GM19438 (cell line): Measurements from ENCODE around the gene PDE9A.

Source experiments
- ATAC-seq: cut with Tn5 transposase; IDR thresholded peaks from one replicate; pipeline ENCODE4 v1.9.1; 2021; ENCODE audit warnings: low read depth; ENCODE audit not compliant: unreplicated experiment

The PDE9A gene

DNA sequence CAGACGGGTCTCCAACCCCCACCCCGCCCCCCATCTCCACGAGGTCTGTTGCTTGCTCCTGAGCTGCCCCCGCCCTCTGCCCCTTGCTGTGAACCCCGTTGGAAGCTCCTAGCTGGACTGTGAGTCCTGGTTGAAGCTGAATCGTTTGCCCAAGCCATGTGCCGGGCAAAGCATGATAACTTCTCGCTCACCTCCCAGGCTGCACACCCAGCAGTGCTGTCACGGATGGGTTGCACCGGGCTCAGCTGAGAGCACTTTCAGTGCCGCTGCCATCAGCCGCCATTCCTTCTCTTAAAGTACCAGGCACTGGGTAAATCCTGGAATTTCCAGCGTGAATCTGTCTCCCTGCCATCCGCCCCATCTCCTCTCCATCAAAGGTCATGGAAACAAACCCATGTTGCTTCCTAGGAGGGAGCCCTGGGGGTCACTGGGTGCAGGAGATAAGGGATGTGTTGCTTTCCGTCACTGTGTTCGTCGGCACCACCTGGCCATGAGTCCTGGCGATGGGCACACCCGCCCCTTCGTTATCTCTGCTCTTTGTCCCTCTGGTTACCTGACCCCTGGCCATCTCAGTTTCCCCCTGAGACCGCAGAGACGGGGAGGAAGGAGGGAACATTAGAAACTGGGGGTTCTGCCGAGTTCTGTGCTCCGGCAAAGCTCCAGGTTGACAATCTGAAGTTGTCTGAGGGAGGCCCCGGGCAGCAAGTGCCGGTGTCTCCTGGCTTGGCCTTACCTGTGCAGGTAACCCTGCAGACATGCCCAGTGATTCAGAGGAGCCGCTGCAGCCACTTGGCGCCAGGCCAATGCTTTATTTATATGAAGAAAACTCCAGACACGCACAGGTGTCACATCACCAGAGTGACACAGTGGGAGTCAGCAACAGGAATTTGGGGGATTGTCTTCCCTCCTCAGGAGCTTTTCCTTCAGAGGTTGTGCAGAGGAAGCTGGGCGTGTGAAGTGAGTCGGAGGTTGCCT, 2.7 kb downstream of the PDE9A start:
- ATAC-seq: no peak

DNA sequence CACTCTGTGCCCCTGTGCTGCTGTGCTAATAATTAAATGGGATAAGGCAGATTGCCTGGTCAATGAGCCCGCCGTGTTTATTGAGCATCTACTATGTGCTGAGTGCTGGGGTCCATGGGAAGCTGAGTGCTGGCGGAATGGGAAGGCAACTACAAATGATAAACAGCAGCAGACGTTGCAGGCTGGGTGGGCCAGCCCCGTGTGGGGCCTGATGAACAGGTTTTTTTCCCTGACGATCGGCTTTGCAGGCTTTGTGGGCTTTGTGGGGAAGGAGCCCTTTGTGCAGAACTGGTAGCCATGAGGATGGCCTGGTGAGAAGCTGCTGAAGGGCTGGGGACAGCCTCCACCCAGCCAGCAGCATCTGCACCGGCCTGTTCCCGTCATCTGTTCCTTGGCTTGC, 3.5 kb downstream of the PDE9A start:
- ATAC-seq: no peak

DNA sequence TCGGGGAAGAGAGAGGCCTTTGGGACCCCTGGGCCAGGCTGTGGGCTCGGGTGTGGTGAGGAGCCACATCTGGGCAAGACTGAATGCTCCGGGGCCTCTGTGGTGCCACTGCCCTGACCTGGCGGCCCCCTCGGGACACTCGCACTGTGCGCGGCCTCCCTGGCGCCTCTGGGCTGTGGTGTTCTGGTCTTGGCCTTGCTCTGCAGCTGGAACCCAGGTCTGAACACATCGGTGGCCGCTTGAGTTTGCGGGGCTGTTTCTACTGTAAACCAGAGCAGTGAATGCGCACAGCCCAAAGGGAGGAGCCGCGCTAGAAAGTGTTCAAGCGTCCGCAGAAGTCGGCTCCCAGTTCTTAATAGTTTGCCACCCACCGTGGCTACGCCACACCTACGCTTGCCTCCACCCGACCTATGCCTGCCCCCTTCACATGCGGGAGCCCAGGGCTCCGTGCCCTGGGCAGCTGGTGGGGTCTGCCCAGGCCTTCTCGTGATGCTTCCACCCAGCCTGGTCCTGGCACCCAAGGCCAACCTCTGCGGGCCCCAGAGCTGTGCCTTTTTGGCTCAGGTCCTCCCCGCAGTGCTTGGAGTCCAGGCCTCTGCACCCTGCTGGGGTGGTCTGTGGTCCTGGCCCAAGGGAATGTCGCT, 4.4 kb downstream of the PDE9A start:
- ATAC-seq: no peak

DNA sequence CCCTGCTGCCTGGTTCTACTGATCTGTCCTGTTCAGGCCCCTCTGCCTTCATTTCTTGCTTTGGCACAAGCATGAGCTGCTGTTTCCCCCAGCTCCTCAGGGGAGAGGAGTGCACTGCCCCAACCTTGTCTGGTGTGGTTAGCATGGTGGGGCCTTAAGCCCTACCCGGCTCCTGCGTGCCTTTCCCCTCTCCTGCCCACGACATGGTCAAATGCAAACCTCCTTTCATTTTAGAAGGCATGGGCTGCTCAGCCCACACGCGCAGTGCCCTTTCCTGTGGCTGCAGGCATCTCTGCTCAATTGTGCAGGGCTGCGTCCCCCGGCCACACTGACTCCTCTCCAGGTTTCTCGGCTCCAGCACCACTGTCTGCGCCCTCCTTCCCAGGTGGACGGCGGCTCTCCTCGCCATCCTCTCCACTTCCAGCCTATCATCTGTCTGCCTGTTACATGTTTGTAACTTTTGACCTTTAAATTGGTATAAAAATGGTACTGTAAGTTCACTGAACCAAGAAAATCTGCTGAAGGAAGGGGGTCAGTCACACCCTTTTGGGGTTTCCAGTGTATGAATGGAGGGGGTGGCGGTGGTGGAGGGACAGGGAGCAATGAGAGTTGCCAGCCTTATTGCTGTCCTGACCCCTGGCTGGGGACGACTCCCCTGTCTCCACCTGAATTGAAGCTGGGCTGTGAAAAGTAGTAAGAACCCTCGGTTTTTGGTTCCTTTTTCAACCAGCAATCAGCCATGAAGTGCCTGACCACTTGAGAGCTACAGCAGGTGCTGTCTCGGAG, 5.1 kb downstream of the PDE9A start:
- no peak for ATAC-seq

DNA sequence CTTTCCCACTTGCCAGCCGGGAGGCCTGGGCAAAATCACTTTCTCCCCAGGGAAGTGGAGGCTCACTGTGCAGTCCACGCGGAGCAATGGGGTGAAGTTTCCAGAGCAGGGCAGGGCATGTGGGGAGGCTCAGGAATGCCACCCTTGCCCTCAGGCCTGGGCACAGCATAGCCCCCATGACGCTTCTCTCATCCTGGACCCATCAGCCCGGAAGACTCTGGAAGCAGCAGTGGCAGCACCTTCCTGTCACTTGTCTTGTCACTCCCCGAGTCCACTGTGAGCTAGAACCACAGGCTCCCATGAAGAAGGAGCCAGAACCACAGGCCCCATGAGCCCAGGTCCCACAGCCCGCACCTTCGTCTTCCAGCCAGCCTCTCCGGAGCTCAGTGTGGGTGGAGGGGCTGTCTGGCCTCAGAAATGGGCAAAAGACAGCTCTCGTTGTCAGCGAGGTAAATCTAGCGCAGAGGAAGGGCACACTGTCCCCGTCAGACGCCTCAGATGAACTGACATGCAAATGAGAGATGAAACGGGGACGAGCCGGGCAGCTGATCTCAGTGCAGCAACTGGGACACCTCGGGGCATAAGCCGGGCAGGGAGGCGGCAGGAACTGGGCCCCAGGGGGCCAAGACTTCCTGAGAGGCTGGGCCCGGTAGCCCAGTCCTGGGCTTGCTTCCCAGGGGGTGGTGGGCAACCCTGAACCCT, 6.1 kb downstream of the PDE9A start:
- no peak for ATAC-seq

DNA sequence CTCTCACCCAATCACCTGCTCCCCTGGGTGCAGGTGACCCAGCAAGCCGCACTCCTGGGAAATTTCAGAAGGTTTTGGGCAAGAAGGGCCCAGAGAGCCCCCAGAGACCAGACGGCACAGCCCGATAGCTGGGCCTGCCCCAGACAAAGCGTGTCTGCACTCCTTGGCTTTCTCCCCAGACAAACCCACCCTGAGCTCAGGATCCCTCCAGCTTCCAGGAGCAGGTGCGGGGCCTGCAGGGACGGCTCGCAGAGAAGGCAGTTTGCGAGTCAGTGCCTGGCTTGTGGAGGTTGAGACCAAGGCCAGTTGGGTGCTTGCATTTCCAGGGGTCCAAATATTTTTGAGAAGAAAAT, 6.7 kb downstream of the PDE9A start:
- ATAC-seq: no peak

DNA sequence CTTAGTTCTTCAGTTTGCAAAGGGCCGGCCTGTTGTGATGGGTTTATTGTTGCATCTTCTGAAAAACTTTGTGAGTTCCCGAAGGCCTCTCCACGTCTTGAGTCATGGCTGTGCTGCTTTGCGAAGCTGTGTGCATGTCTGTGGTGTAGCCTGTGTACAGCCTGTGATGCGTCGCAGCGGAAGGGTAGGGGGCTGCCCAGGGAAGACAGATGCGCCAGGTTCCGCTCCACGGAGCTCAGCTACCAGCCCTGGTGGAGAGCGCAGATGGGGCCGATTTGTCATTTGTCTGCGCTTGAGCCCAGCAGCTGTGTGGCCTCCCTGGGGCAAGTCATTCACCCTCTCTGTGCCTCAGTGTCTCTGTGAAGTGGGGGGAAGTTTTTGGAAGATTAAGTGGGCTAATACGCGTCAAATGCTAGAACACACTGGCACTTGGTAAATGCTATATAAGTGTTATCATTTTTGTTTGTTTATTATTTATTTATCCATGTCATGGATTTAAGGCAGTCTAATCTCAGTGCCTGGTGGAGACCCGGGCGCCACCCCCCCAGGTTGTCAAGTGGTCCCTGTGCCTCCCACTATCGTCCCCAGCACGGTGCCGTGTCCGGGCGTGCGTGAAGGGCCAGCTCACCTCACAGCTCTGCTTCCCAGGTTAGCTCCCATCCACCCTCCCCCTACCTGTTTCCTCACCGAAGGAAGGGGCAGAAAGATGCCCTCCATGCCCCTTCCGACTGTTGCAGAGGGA, 8.4 kb downstream of the PDE9A start:
- no peak for ATAC-seq

DNA sequence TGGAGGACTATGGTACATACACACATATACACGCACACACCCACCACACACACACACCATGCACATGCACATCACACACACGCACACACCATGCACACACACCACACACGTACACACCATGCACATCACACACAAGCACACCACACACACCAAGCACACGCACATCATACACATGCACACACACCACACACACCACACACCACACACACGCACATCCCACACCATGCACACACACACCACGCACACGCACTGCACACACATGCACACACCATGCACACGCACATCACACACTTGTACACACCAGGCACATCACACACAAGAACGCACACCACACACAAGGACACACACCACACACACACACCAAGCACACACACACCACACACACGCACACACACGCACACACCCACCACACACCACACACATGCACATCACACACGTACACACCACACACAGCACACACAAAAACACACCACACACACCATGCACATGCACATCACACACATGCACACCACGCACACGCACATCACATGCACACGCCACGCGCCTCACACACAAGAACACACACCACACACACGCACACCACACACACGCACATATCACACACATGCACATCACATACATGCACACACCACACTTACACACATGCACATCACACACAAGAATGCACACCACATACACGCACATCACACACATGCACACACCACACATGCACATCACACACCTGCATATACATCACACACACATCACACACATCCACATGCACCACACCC, 9.2 kb downstream of the PDE9A start:
- no peak for ATAC-seq

DNA sequence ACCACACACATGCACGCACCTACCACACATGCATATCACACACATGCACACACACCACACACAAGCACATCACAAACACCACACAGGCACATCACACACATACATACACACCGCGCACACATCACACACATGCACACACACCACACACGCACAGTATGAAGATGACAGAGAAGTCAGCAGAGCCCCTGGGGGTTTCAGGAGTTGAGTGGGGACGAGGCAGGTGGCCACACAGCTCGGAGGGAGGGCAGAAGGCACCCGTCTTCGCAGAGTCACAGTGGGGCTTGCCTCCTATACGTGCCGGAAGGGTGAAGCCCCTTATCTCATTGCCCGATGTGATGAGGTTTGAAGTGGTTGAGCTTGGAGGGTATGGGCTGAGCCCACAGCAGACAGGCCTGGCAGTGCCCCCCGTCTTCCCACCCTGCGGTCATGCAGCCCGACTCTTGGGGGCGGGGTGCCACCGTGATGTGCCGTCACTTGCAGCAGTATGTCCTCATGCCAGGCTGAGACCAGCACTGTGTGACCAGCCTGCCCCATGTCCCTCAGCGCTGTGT, 9.9 kb downstream of the PDE9A start:
- no peak for ATAC-seq

DNA sequence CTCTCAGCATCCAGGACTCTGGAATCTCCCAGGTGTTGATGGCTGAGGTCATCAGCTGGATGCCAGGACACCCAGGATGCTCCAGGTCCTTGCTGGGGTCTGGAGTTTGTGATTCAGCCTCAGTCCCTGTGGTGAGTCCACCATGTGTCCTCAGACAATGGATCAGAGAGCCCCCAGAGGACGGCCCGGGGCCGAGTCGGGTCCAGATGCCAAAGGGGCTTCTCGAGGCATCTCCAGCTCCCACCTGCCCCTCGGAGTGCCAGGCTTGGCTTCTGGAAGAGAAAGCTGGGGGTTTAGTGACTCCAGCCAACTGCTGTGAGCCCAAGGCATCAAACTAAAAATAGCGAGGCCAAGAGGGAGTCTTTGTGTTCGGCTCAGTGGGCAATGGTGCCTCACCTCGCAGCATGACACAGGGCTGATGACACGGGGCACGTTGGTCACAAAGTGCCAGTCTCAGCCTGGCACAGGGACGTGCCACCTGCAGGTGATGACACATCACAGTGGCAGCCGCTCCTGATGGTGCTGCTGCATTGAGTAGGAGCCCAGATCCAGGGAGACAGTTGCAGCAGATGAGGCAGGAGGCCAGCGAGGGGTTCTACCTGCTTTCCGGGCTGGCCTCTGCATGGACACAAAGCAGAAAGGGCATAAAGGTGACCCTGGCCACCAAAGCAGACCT, 10.6 kb downstream of the PDE9A start:
- no peak for ATAC-seq

DNA sequence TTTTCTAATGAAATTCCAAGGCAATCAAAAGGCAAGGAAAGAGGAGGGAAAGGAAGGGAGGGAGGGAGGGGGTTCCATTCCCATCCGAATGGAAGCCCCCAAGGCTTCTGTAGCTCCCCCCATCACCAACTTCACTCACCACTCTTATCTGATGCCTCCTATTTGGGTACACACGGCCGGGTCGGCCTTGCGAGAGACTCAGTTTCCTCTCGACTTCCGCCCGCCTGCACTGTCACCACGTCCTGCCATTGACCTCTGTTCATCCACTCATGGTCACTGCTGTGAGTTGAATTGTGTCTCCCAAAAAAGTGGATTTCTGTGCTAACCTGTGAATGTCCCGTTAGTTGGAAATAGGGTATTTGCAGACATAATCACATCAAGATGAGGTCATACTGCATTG, 11.2 kb downstream of the PDE9A start:
- no peak for ATAC-seq

DNA sequence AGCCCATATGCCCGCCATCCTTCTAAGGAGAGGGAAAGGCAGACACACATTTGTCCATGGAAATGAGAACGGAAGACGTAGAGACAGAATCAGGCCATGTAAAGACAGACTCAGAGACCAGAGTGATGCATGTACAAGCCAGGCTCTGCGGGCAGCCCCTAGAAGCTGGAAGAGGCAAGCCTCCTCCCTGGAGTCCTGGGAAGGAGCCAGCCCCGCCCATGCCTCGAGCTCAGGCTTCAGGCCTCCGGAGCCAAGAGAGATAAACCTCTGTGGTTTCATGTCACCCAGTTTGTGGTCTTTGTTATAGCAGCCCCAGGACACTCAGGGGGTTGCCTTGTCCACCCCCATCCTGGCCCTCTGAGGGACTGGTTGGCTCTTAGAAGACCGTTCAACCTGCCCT, 11.6 kb downstream of the PDE9A start:
- ATAC-seq: no peak

DNA sequence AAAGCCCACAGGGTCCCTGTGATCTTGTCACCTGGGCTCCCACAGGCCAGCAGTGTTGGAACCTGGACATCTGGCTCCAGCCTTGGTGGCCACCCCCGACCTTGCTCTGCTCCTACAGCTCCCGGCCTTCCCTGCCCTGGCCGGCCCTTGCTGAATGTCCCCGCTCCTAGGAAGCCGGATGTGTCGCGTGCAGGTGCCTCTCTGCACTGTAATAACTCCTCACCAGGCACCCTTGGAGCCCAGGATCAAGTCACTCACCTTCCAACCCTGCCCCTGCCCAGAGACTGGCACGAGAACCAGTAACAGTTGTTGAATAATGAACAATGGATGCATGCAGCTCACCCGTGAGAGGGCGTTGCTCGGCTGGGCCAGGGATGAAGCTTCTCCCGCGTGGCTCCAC, 12.1 kb downstream of the PDE9A start:
- no peak for ATAC-seq

DNA sequence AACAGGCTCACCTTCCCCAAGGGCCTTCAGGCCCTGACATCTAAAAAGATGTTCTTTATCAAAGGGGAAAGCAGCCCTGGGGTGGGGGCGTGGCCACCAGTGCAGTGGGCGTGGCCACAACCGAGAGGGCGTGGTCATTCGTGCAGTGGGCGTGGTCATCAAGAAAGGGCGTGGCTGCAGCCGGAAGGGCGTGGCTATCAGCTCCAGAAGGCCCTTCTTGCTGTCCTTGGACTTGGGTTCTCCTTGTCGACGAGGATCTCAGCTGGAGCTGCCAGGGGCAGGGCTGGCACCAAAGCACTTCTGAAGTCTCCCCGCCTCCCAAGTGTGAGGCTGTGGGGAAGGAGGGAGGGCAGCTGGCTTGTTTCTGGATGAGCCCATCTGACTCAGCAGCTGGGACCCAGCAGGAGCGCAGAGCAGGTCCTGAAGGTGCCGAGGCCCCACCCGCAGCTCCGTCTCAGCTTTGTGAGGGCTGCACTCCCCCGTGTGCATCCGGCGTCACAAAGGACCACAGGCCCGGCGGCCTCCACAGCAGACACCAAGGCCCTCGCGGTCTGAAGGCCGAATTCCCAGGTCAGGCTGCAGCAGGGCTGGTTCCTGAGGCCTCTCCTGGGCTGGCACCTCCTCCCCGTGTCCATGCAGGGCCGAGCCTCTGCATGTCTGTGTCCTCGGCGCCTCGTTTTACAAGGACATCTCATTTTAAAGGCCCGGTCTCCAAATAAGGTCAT, 12.8 kb downstream of the PDE9A start:
- no peak for ATAC-seq

DNA sequence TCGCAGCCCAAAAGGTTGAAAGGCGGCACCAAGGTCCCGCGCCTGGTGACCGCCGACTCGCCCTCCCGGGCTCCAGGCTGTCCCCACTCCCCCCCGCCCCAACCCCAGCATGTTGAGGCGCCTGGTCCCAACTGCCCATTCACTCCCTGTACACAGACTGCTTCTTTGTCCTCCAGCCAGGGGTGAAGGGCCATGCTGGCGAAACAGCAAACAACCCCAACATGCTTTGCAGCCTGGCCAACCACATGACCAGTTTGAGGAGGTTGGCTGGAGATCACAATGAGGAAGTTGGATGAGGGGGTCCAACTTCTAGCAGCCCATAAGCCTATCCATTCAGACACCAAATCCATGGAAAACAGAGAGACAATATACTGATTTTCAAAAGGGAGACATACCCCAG, 13.5 kb downstream of the PDE9A start:
- no peak for ATAC-seq

DNA sequence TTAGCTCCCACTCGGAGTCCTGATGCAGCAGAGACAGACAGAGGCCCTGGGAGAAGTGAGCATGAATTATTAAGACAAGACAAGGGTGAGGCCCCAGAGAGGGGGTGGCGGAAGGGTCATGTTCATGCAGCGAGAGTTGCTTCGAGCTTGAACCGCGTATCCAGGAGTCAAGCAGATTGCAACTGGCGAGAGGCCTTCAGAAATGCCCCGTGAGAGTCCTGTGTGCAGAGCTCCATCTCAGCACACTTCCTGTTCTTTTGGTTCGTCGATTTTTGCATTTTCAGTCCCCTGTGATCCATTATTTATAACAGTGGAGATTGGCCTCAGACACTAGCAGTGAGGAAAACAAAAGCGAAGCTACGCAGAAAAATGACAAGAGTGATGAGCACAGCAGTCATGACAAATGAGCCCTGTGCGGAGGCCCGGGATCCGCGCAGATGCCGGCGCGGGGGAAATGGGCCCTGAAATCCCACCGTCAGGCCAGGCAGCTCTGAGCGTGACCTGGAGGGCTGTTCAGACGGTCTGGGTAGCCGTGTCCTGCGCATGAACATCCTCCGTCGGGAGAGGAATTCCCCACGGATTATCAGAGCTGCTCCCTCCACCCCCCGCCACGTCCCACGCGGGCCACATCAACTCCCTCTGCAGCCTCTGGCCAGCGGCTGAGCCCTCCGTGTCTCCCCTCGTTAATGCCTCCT, 15.0 kb downstream of the PDE9A start:
- ATAC-seq: no peak

DNA sequence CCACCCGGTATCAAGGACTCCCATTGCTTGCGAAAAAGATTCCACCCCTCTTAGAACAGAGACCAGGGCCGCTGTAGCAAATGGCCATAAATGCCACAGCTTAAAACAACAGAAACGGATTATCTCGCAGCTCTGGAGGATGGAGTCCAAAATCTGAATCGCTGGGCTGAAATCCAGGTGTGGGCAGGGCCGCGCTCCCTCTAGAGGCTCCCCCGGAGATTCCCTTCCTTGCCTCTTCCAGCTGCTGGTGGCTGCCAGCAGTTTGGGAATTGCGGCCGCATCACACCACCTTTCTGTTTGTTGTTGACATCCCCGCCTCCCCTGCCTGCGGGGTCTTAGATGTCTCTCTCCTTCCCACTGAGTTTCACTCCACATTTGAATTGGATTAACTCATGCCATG, 15.6 kb downstream of the PDE9A start:
- no peak for ATAC-seq
